GM18873 (cell line): ENCODE measurements around the gene SIRT5.

Source experiments
- ATAC-seq: cut with Tn5 transposase; IDR thresholded peaks from one replicate; pipeline ENCODE4 v1.9.1; 2021; ENCODE audit warnings: mild to moderate bottlenecking, moderate library complexity, moderate number of reproducible peaks; ENCODE audit not compliant: unreplicated experiment, low FRiP score

SIRT5 gene

GRCh38 chr6:13574571-13575376 lies at the start of gene SIRT5:
TSS of gene SIRT5 (plus strand) at chr6:13574601. CDS start at chr6:13584111, 9,510 bp downstream.
- ATAC-seq: peak; percentile 41

- ATAC-seq: no peak
These were observed 49.4 kb upstream of the SIRT5 start for GRCh38 chr6:13524801-13525508.

GRCh38 chr6:13526357-13526726 lies 48.1 kb upstream of the SIRT5 start:
- no peak for ATAC-seq

GRCh38 chr6:13526727-13527670 lies 47.4 kb upstream of the SIRT5 start:
- peak; percentile 84 for ATAC-seq

GRCh38 chr6:13527671-13528056 lies 46.7 kb upstream of the SIRT5 start:
- ATAC-seq: no peak

- no peak for ATAC-seq
These were observed 46.2 kb upstream of the SIRT5 start for GRCh38 chr6:13528232-13528631.

- ATAC-seq: no peak
These were observed 45.5 kb upstream of the SIRT5 start for GRCh38 chr6:13528777-13529343.

GRCh38 chr6:13531956-13532355 lies 42.4 kb upstream of the SIRT5 start:
- no peak for ATAC-seq

- ATAC-seq: no peak
These were observed 39.9 kb upstream of the SIRT5 start for GRCh38 chr6:13534536-13534935.

GRCh38 chr6:13535306-13535705 lies 39.1 kb upstream of the SIRT5 start:
- no peak for ATAC-seq

GRCh38 chr6:13536796-13537526 lies 37.4 kb upstream of the SIRT5 start:
- ATAC-seq: no peak

GRCh38 chr6:13537527-13537897 lies 36.9 kb upstream of the SIRT5 start:
- ATAC-seq: no peak

GRCh38 chr6:13538084-13538483 lies 36.3 kb upstream of the SIRT5 start:
- ATAC-seq: no peak

- ATAC-seq: no peak
These were observed 35.8 kb upstream of the SIRT5 start for GRCh38 chr6:13538600-13538999.

GRCh38 chr6:13539572-13539971 lies 34.8 kb upstream of the SIRT5 start:
- no peak for ATAC-seq

- no peak for ATAC-seq
These were observed 32.9 kb upstream of the SIRT5 start for GRCh38 chr6:13541496-13541895.

- no peak for ATAC-seq
These were observed 29.8 kb upstream of the SIRT5 start for GRCh38 chr6:13544454-13545186.

GRCh38 chr6:13545885-13546284 lies 28.5 kb upstream of the SIRT5 start:
- ATAC-seq: no peak

GRCh38 chr6:13548500-13549210 lies 25.7 kb upstream of the SIRT5 start:
- ATAC-seq: no peak
